BLaER1 (cell line): ENCODE results near the gene IL21R.

Source experiments
- H3K27ac ChIP-seq: shearing (Covaris generic); formaldehyde crosslinking; 2 replicates; pipeline ENCODE4 v1.8.1; 2022
- H3K27me3 ChIP-seq: shearing (Covaris generic); formaldehyde crosslinking; 2 replicates; pipeline ENCODE4 v1.8.1; 2022
- H3K36me3 ChIP-seq: shearing (Covaris generic); formaldehyde crosslinking; 2 replicates; pipeline ENCODE4 v1.8.1; 2022
- H3K4me1 ChIP-seq: shearing (Covaris generic); formaldehyde crosslinking; 2 replicates; pipeline ENCODE4 v1.8.1; 2022
- H3K4me2 ChIP-seq: shearing (Covaris generic); formaldehyde crosslinking; 2 replicates; pipeline ENCODE4 v1.8.1; 2022
- H3K4me3 ChIP-seq: shearing (Covaris generic); formaldehyde crosslinking; 2 replicates; pipeline ENCODE4 v1.8.1; 2022
- H3K9ac ChIP-seq: shearing (Covaris generic); formaldehyde crosslinking; 2 replicates; pipeline ENCODE4 v1.8.1; 2022
- H3K9me3 ChIP-seq: shearing (Covaris generic); formaldehyde crosslinking; 2 replicates; pipeline ENCODE4 v1.8.1; 2022
- H4K20me1 ChIP-seq: shearing (Covaris generic); formaldehyde crosslinking; 2 replicates; pipeline ENCODE4 v1.8.1; 2022
- Cebpa-rat ChIP-seq: shearing (Covaris generic); IDR thresholded peaks from 2 replicates; pipeline ENCODE4 v1.8.1; 2022

Gene IL21R

GRCh38 chr16:27458987-27459688, 57.2 kb downstream of the IL21R start:
- no peak for TF ChIP-seq Cebpa-rat
- Histone ChIP-seq H3K4me2 (no peak overlapping the region), H3K4me1 (peaks cover 86% of the 10 kb centered on the region), H4K20me1 (peaks cover 23% of the 10 kb centered on the region), H3K27me3 (no peaks in the 10 kb centered on the region), H3K27ac (no peak overlapping the region), H3K9me3 (no peaks in the 10 kb centered on the region), H3K9ac (no peak overlapping the region), H3K36me3 (peaks cover 58% of the 10 kb centered on the region), H3K4me3 (no peak overlapping the region)

- H3K4me2 ChIP-seq, result no peak overlapping the region; the same call in 1 of the 2 replicates
- peaks cover 68% of the 10 kb centered on the region for H3K36me3 ChIP-seq
- 0 out of 2 replicates have a peak overlapping the region, but pooled peaks have one; percentile 5 for H3K9ac ChIP-seq
- no peaks in the 10 kb centered on the region for H3K27me3 ChIP-seq
- H3K9me3 ChIP-seq, result no peaks in the 10 kb centered on the region
- no peak overlapping the region for H3K4me3 ChIP-seq
- peaks cover 80% of the 10 kb centered on the region for H3K4me1 ChIP-seq
- TF ChIP-seq Cebpa-rat, result no peak
- H4K20me1 ChIP-seq, result peaks cover 23% of the 10 kb centered on the region
- H3K27ac ChIP-seq, result peak overlapping the region; percentile 50; the same call in 1 of the 2 replicates
These were observed 58.2 kb downstream of the IL21R start for GRCh38 chr16:27460213-27460612.

GRCh38 chr16:27460663-27461482, 58.9 kb downstream of the IL21R start:
- Histone ChIP-seq H3K4me2 (peak overlapping the region; percentile 55), H3K4me3 (no peak overlapping the region), H3K36me3 (peaks cover 75% of the 10 kb centered on the region), H3K9ac (peak overlapping the region; percentile 11; the same call in 1 of the 2 replicates), H3K27me3 (no peaks in the 10 kb centered on the region), H3K27ac (peak overlapping the region; percentile 50), H3K4me1 (peaks cover 74% of the 10 kb centered on the region), H3K9me3 (no peaks in the 10 kb centered on the region), H4K20me1 (peaks cover 23% of the 10 kb centered on the region)
- no peak for TF ChIP-seq Cebpa-rat

GRCh38 chr16:27461483-27462171, 59.7 kb downstream of the IL21R start:
- H3K27ac ChIP-seq, result peak overlapping the region; percentile 50
- TF ChIP-seq Cebpa-rat, result no peak
- H3K36me3 ChIP-seq, result peaks cover 83% of the 10 kb centered on the region
- no peaks in the 10 kb centered on the region for H3K27me3 ChIP-seq
- peaks cover 66% of the 10 kb centered on the region for H3K4me1 ChIP-seq
- H3K4me2 ChIP-seq, result peak overlapping the region; percentile 55
- H3K9me3 ChIP-seq, result no peaks in the 10 kb centered on the region
- peaks cover 23% of the 10 kb centered on the region for H4K20me1 ChIP-seq
- H3K9ac ChIP-seq, result peak overlapping the region; percentile 11; the same call in 1 of the 2 replicates
- no peak overlapping the region for H3K4me3 ChIP-seq

GRCh38 chr16:27462200-27462845, 60.3 kb downstream of the IL21R start:
- peak overlapping the region; percentile 11; the same call in 1 of the 2 replicates for H3K9ac ChIP-seq
- H3K4me2 ChIP-seq, result peak overlapping the region; percentile 55
- no peaks in the 10 kb centered on the region for H3K27me3 ChIP-seq
- peak overlapping the region; percentile 50 for H3K27ac ChIP-seq
- no peak overlapping the region for H3K4me3 ChIP-seq
- peaks cover 89% of the 10 kb centered on the region for H3K36me3 ChIP-seq
- TF ChIP-seq Cebpa-rat, result no peak
- peaks cover 5% of the 10 kb centered on the region for H3K9me3 ChIP-seq
- peaks cover 23% of the 10 kb centered on the region for H4K20me1 ChIP-seq
- H3K4me1 ChIP-seq, result peaks cover 59% of the 10 kb centered on the region

GRCh38 chr16:27462846-27463682, 61.1 kb downstream of the IL21R start:
- H3K9me3 ChIP-seq, result peaks cover 12% of the 10 kb centered on the region
- no peak for TF ChIP-seq Cebpa-rat
- H3K4me2 ChIP-seq, result peak overlapping the region; percentile 55
- H4K20me1 ChIP-seq, result peaks cover 23% of the 10 kb centered on the region
- H3K27me3 ChIP-seq, result no peaks in the 10 kb centered on the region
- H3K9ac ChIP-seq, result peak overlapping the region; percentile 11; the same call in 1 of the 2 replicates
- no peak overlapping the region for H3K4me3 ChIP-seq
- H3K4me1 ChIP-seq, result peaks cover 52% of the 10 kb centered on the region
- H3K36me3 ChIP-seq, result peaks cover 97% of the 10 kb centered on the region
- peak overlapping the region; percentile 50 for H3K27ac ChIP-seq

GRCh38 chr16:27463741-27464591, 62.0 kb downstream of the IL21R start:
- Histone ChIP-seq H3K36me3 (peaks cover 100% of the 10 kb centered on the region), H3K9ac (no peak overlapping the region; the same call in 1 of the 2 replicates), H3K27ac (0 out of 2 replicates have a peak overlapping the region, but pooled peaks have one; percentile 13), H3K4me1 (peaks cover 48% of the 10 kb centered on the region), H3K4me2 (peak overlapping the region; percentile 55), H4K20me1 (peaks cover 23% of the 10 kb centered on the region), H3K4me3 (no peak overlapping the region), H3K27me3 (no peaks in the 10 kb centered on the region), H3K9me3 (peaks cover 20% of the 10 kb centered on the region)
- TF ChIP-seq Cebpa-rat, result no peak
